Measurements from ENCODE around the gene TMEM52.

Gene TMEM52

GRCh38 chr1:1926346-1926811 is 7.3 kb upstream of the TMEM52 start:
- no peak for DNase-seq

- DNase-seq, result no peak
Measured at GRCh38 chr1:1925437-1926345, 6.6 kb upstream of the TMEM52 start.

- DNase-seq, result no peak
Measured at GRCh38 chr1:1924849-1925248, 5.8 kb upstream of the TMEM52 start.

- no peak for DNase-seq
Measured at GRCh38 chr1:1924386-1924785, 5.3 kb upstream of the TMEM52 start.

GRCh38 chr1:1922956-1923833 is 4.1 kb upstream of the TMEM52 start:
- no peak for DNase-seq

DNA sequence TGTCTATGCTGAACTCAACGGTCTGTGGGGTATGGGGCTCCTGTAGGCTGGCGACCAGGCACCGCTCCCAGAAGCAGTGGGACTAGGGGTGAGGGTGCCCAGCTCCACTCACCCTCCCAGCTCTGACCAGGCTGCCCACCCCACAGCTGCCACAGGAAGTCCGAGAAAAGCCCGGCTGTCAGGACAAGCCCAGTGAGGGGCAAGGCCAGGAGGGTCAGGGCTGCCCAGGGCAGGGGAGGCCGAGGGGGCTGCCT is 3.5 kb upstream of the TMEM52 start:
- no peak for DNase-seq

DNA sequence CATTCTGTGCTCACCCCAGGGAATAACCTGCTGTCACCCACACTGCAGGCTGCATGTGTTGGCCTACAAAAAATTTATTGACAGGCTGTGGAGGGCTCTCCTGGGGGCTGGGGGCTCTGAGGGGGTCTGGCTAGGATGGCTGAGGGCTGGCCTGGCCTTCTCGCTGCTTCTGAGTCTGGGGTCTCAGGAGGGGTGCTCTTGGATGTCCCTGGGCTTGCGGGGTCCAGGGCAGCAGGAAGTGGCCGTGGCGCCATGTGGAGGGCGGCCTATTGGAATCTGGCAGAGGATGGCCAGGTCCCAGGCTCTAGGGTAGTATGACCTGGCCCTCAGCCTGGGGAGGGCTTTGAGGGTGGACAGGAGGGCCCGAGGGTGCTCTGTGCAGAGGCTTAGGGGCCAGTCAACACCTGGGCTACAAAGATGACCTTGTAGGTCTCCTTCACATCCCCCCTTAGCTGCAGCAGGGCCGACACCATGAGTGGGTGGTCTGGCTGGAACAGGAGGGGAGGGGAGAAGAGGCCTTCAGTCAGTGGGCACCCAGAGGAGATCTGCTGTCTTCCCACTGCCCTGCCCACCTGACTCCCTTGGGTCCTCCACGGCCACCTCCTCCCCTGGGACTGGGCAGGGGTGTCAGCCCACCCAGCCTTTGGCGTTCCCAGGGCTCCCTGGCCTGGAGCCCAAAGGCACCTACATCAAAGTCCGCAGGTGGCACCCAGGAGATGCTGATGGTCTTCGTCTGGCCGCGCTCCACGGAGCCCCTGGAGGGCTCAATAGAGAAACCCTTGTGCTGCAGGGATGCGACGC is 3.0 kb upstream of the TMEM52 start:
- DNase-seq, result no peak

GRCh38 chr1:1921459-1921862 is 2.4 kb upstream of the TMEM52 start:
- DNase-seq, result no peak

DNA sequence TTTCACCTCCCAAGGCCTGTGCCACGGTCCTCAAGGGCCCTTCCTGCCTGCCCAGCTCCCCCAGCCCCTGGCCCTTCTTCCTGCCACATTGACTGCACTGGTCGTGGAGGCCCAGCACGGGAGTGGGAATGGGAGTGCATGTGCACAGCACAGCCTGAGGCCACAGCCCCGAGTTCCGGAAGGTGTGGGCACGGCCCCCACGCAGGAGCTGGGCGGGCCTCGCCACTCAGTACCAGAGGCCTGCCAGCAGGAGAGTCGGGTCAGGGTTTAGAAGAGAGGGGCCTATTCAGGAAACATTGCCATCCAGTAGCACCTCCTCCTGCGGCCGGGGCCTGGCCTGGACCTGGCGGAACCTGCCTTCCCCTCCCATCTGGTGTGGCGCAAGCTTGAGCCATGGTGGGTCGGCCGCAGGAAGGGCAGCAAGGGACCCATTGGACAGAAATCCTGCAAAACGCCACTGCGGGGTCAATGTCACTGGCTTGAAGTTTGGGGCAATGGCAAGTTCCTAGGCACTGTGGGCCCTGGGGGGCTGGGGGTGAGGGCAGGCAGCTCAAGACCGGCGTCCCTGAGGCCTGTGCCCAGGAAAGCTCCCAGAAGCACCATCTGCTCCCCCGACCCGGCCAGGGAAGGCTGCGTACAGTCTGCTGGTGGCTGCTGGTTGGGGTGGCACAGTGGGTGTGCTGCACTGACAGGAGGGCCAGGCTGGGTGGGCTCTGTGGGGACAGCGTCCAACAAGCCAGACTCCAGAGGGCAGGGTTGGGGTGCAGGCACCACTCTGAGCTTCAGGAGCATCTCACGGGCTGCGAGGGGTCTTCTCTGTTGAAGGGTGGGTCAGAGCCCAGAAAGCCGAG is 1.8 kb upstream of the TMEM52 start:
- DNase-seq, result no peak

DNA sequence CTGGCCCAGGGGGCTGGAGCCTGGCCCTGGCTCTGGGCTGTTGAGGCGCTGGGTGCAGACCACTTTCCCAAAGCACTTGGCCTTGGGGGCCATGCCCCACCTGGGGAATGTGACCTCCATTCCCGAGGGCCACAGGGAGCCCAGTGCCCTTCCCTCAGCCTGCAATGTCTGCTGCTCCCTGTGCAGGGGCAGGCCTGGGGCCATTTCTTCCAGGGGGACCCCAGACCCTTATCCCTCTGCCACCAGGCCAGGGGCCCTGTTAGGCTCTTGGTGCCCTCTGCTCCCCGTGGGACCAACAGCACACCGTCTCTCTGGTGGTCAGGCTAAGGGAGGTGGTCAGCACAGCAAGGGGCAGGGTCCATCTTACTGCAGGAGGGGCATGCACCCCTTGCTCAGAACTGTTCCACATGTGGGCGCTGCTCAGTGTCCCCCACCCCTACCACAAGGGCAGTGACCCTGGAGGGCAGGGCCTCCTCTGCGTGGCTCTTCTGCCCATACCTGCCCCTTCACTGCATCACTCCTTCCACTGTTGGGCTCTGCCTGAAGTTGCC is 1.1 kb upstream of the TMEM52 start:
- DNase-seq, result no peak

- peak; percentile 100 for DNase-seq
Measured at GRCh38 chr1:1919304-1920056, 401 bp upstream of the TMEM52 start.

- DNase-seq, result no peak
Measured at GRCh38 chr1:1917995-1918900, 831 bp downstream of the TMEM52 start.

- DNase-seq, result no peak
Measured at GRCh38 chr1:1917304-1917976, 1.6 kb downstream of the TMEM52 start.

DNA sequence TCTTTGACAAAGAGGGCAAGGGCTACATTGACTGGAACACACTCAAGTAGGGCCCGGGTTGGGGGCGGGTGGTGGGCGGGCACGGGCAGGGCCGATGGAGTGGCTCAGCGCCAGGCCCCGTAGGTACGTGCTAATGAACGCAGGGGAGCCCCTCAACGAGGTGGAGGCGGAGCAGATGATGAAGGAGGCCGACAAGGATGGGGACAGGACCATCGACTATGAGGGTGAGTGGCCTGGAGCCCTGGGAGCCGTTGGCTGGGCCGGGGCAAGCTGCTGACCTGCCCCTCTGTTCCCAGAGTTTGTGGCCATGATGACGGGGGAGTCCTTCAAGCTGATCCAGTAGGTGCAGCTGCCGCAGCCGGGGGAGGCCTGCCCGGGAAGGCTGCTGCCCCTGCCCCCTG is 2.2 kb downstream of the TMEM52 start:
- DNase-seq, result no peak

DNA sequence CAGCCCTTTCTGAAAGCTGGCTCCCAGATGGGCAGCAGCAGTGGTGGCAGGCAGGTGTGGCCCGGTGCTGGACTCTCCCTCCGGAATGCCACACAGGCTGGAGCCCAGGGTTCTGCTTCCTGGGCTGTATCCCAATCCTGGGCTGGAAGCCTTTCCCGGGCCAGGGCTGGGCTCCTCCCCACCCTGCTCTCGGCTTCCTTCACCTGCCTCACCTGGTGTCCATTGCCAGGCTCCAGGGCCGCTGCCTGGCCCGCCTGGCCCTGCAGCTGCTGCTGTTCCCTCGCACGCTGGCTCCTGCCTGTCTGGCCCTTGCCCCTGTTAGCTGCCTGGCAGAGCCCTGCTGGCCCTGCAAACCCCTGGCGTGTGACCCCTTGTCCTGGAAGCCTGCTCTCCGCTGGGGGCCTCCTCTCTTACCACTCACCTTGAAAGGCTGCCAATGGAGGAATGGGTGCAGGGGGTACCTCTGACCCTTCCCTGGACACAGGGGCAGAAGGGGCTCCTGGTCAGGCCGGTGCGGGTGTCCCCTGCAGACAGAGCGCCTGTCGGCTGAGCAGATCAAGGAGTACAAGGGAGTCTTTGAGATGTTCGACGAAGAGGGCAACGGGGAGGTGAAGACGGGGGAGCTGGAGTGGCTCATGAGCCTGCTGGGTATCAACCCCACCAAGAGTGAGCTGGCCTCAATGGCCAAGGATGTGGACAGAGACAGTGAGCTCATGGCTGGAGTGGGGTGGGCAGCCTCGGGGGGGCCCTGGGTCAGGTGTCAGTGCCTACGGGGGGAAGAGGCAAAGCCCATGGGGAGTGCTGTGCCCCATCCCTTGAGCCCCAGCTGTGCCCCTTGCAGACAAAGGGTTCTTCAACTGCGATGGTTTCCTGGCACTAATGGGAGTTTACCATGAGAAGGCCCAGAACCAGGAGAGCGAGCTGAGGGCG is 2.9 kb downstream of the TMEM52 start:
- DNase-seq, result no peak

DNA sequence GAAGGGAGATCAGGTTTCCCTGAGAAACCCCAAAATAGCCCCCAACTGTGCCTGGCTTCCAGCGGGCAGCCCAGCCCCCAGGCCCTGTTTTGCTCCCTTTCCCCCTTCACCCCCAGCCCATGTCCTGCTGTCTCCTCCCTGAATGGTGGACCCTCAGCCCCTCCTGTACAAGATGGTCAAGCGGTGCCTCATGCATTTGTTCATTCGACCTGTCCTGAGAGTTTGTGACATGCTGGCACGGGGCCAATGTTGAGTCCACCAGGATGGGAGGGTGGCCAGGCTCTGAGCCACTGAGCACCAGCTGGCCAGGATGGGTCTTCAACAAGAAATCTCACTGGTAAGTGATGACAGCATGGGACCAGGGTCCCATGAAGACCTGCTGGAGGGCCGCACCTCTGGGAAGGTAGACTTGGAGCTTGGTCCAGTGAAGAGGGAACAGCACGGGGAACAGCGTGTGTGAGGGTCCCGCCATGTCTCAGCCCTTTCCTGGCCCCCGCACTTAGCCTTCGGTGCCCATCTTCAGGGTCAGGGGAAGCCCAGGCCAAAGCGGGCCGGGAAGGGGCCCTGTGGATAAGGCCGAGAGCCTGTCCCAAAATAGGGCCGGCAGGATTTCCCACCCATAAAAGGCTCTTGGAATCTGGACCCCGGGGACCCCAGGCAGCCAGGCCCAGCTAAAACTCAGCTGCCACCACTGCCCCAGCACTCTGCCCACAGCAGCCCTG is 3.9 kb downstream of the TMEM52 start, which contains the start of gene CALML6:
Gene CALML6, plus strand, starts transcription at position 290 of the 722 bp plus-strand sequence. Its CDS starts 21 bp downstream, at position 311.
- DNase-seq, result no peak

Measured in activated CD4-positive, alpha-beta T cell treated with anti-CD3 and anti-CD28 coated beads for 4 hours (primary cell).